Stimulated activated CD4-positive, alpha-beta T cell treated with anti-CD3 and anti-CD28 coated beads, Interleukin-1b, Interleukin-23, amount 100 ng/mL, for 48 hours (primary cell): ENCODE data around the gene IGSF8.
A peak's percentile ranks its signal among the peaks of the same experiment; 100 is the strongest.
"Not testable (repeated sequence)": the region's sequence is repeated elsewhere in the genome, so short reads cannot be mapped to it uniquely, and the experiment has no call there.

Source experiments
- DNase-seq: peaks from one replicate; pipeline ENCODE4 v3.0.0-alpha.2; 2020

Gene IGSF8

GRCh38 chr1:160097911-160098851 is at the start of gene IGSF8:
TSS of gene IGSF8 (minus strand) at chr1:160098619. CDS start at chr1:160098472, 147 bp downstream.
- DNase-seq, result peak; percentile 91

- no peak for DNase-seq
Observed at GRCh38 chr1:160148121-160148520, 49.7 kb upstream of the IGSF8 start.

- DNase-seq, result no peak
Observed at GRCh38 chr1:160146107-160146506, 47.7 kb upstream of the IGSF8 start.

GRCh38 chr1:160144921-160145320 is 46.5 kb upstream of the IGSF8 start:
- no peak for DNase-seq

- DNase-seq, result no peak
Observed at GRCh38 chr1:160143695-160144094, 45.3 kb upstream of the IGSF8 start.

GRCh38 chr1:160139840-160140239 is 41.4 kb upstream of the IGSF8 start:
- no peak for DNase-seq

GRCh38 chr1:160137216-160137862 is 38.9 kb upstream of the IGSF8 start:
- DNase-seq, result no peak

GRCh38 chr1:160136926-160137200 is 38.4 kb upstream of the IGSF8 start:
- DNase-seq, result no peak

GRCh38 chr1:160136121-160136925 is 37.9 kb upstream of the IGSF8 start:
- no peak for DNase-seq

- DNase-seq, result no peak
Observed at GRCh38 chr1:160134791-160135572, 36.6 kb upstream of the IGSF8 start.

GRCh38 chr1:160133990-160134770 is 35.8 kb upstream of the IGSF8 start:
- DNase-seq, result no peak

- DNase-seq, result no peak
Observed at GRCh38 chr1:160131803-160132565, 33.6 kb upstream of the IGSF8 start.

- DNase-seq, result no peak
Observed at GRCh38 chr1:160130939-160131338, 32.5 kb upstream of the IGSF8 start.

- DNase-seq, result no peak
Observed at GRCh38 chr1:160130486-160130885, 32.1 kb upstream of the IGSF8 start.

GRCh38 chr1:160129966-160130365 is 31.5 kb upstream of the IGSF8 start:
- DNase-seq, result no peak

GRCh38 chr1:160129558-160129957 is 31.1 kb upstream of the IGSF8 start:
- no peak for DNase-seq

GRCh38 chr1:160129046-160129445 is 30.6 kb upstream of the IGSF8 start:
- no peak for DNase-seq

- DNase-seq, result no peak
Observed at GRCh38 chr1:160128636-160129035, 30.2 kb upstream of the IGSF8 start.

- no peak for DNase-seq
Observed at GRCh38 chr1:160127865-160128523, 29.6 kb upstream of the IGSF8 start.

- DNase-seq, result no peak
Observed at GRCh38 chr1:160127381-160127780, 29.0 kb upstream of the IGSF8 start.

GRCh38 chr1:160126342-160126741 is 27.9 kb upstream of the IGSF8 start:
- not testable (repeated sequence) for DNase-seq
